Tibial nerve (tissue), 4 donors: ENCODE data around the gene PCSK2. TPM values are rescaled to one million over a fixed set of nuclear protein-coding genes. Genes with fewer than 3 reads are reported as not detected.

Experiments
- DNase-seq, 2 donors: peaks; one replicate each; pipeline ENCODE4 v3.0.0-alpha.2; 2019; ENCODE audit warnings: low spot score in 2 of 2
- H3K27ac ChIP-seq, 4 donors: fragments of 200-600 bp; sonication (generic) in 3 of 4; one replicate each; pipeline ENCODE4 v1.5.1; 2017 to 2019; ENCODE audit warnings: mild to moderate bottlenecking in 1 of 4
- H3K27me3 ChIP-seq, 2 donors: fragments of 200-600 bp; sonication (generic) in 1 of 2; one replicate each; pipeline versions ENCODE4 v1.5.1 to v1.6.0; 2017 to 2019
- H3K36me3 ChIP-seq, 3 donors: fragments of 200-600 bp; sonication (generic); one replicate each; pipeline ENCODE4 v1.5.1; 2018 to 2019
- H3K4me1 ChIP-seq, 4 donors: fragments of 200-600 bp; sonication (generic) in 3 of 4; one replicate each; pipeline ENCODE4 v1.5.1; 2017 to 2019
- H3K4me3 ChIP-seq, 4 donors: fragments of 200-600 bp; sonication (generic) in 3 of 4; one replicate each; pipeline ENCODE4 v1.5.1; 2017 to 2019; ENCODE audit warnings: mild to moderate bottlenecking in 1 of 4, moderate library complexity in 1 of 4
- H3K9me3 ChIP-seq, 4 donors: fragments of 200-600 bp; sonication (generic) in 3 of 4; one replicate each; pipeline ENCODE4 v1.5.1; 2017 to 2019
- CTCF ChIP-seq, 5 experiments: fragments of 200-600 bp in 3 of 5; fragments of 450-650 bp in 2 of 5; sonication (generic) in 3 of 5; IDR thresholded peaks; one replicate each; pipeline ENCODE4 v1.5.1; 2016 to 2019; ENCODE audit warnings: antibody characterized with exemption in 5 of 5, mild to moderate bottlenecking in 3 of 5, moderate library complexity in 2 of 5
- EP300 ChIP-seq, 2 donors: sonication (generic); formaldehyde crosslinking; IDR thresholded peaks; one replicate each; pipeline ENCODE4 v1.6.1; 2017; ENCODE audit warnings: antibody characterized with exemption in 2 of 2, mild to moderate bottlenecking in 1 of 2
- POLR2A ChIP-seq, 2 donors: fragments of 450-650 bp; IDR thresholded peaks; one replicate each; pipeline ENCODE4 v1.6.1; 2017; ENCODE audit warnings: antibody characterized with exemption in 2 of 2, mild to moderate bottlenecking in 2 of 2, moderate library complexity in 2 of 2
- WGBS, 2 donors: methylation state at CpG; one replicate each; pipeline ENCODE4 v1.1.5; 2018; 5-methylcytosine and 5-hydroxymethylcytosine counted together
- total RNA-seq, 4 donors: library from RNA; depleted of rRNA; stranded (reverse); fragments of >200 nt; gene quantifications; one replicate each; pipeline ENCODE4 v1.1.0, GENCODE V29; 2016

PCSK2 gene
- total RNA-seq, 4 donors from 2014 or later, result 1.0 to 4.8 (median 3.0) TPM

- H3K27me3 ChIP-seq, result no peaks in the 10 kb centered on the region
- no peak overlapping the region for H3K4me3 ChIP-seq
- no peak overlapping the region for H3K27ac ChIP-seq
- H3K9me3 ChIP-seq, result no peaks in the 10 kb centered on the region
- WGBS, 2 donors, result 65 to 75% methylated on average over 3 of the region's 3 CpGs
- no peaks in the 10 kb centered on the region for H3K36me3 ChIP-seq
- H3K4me1 ChIP-seq, result no peaks in the 10 kb centered on the region
- no peak for TF ChIP-seq POLR2A (IDR thresholded peaks at IDR 0.05)
- no peak for TF ChIP-seq CTCF (IDR thresholded peaks at IDR 0.05)
- TF ChIP-seq EP300 (IDR thresholded peaks at IDR 0.05), result no peak
- DNase-seq, result no peak
Observed at GRCh38 chr20:17282501-17282900, 55.7 kb downstream of the PCSK2 start.

GRCh38 chr20:17287503-17287902, 60.7 kb downstream of the PCSK2 start:
- 86 to 87% methylated on average over 2 of the region's 2 CpGs for WGBS, 2 donors
- no peak for DNase-seq
- no peak overlapping the region for H3K27ac ChIP-seq
- no peak overlapping the region for H3K4me3 ChIP-seq
- TF ChIP-seq EP300 (IDR thresholded peaks at IDR 0.05), result no peak
- TF ChIP-seq CTCF (IDR thresholded peaks at IDR 0.05), result no peak
- TF ChIP-seq POLR2A (IDR thresholded peaks at IDR 0.05), result no peak
- H3K4me1 ChIP-seq, result no peaks in the 10 kb centered on the region
- no peaks in the 10 kb centered on the region for H3K36me3 ChIP-seq
- H3K27me3 ChIP-seq, result no peaks in the 10 kb centered on the region
- H3K9me3 ChIP-seq, result no peaks in the 10 kb centered on the region

GRCh38 chr20:17287998-17288397, 61.2 kb downstream of the PCSK2 start:
- 92% methylated on average over 3 of the region's 3 CpGs for WGBS, 2 donors
- no peaks in the 10 kb centered on the region for H3K4me1 ChIP-seq
- no peak overlapping the region for H3K27ac ChIP-seq
- no peaks in the 10 kb centered on the region for H3K27me3 ChIP-seq
- H3K9me3 ChIP-seq, result no peaks in the 10 kb centered on the region
- TF ChIP-seq CTCF (IDR thresholded peaks at IDR 0.05) (no peak), POLR2A (IDR thresholded peaks at IDR 0.05) (no peak), EP300 (IDR thresholded peaks at IDR 0.05) (no peak)
- H3K36me3 ChIP-seq, result no peaks in the 10 kb centered on the region
- no peak for DNase-seq
- no peak overlapping the region for H3K4me3 ChIP-seq

- H3K36me3 ChIP-seq, result no peaks in the 10 kb centered on the region
- H3K4me3 ChIP-seq, result no peak overlapping the region
- H3K27me3 ChIP-seq, result no peaks in the 10 kb centered on the region
- TF ChIP-seq CTCF (IDR thresholded peaks at IDR 0.05), result no peak
- no peak for DNase-seq
- no peaks in the 10 kb centered on the region for H3K4me1 ChIP-seq
- 77 to 78% methylated on average over 3 of the region's 3 CpGs for WGBS, 2 donors
- H3K9me3 ChIP-seq, result no peaks in the 10 kb centered on the region
- no peak overlapping the region for H3K27ac ChIP-seq
Observed at GRCh38 chr20:17295151-17295726, 68.4 kb downstream of the PCSK2 start.

- 73 to 78% methylated on average over 4 of the region's 4 CpGs for WGBS, 2 donors
- H3K4me1 ChIP-seq, result no peaks in the 10 kb centered on the region
- H3K36me3 ChIP-seq, result no peaks in the 10 kb centered on the region
- no peaks in the 10 kb centered on the region for H3K27me3 ChIP-seq
- no peak overlapping the region for H3K4me3 ChIP-seq
- TF ChIP-seq POLR2A (IDR thresholded peaks at IDR 0.05) (no peak), CTCF (IDR thresholded peaks at IDR 0.05) (no peak), EP300 (IDR thresholded peaks at IDR 0.05) (no peak)
- DNase-seq, result no peak
- no peaks in the 10 kb centered on the region for H3K9me3 ChIP-seq
- H3K27ac ChIP-seq, result no peak overlapping the region
Observed at GRCh38 chr20:17295991-17296390, 69.2 kb downstream of the PCSK2 start.
